NOMO-1 treated with dmso at 0.1 percent for 144 hours (cell line): ENCODE data around the gene RNF125.
A peak's percentile ranks its signal among the peaks of the same experiment; 100 is the strongest.
"Not testable (repeated sequence)": the region's sequence is repeated elsewhere in the genome, so short reads cannot be mapped to it uniquely, and the experiment has no call there.

ENCODE experiments used
- DNase-seq: peaks from one replicate; lab custom pipeline; 2025; ENCODE audit not compliant: unreplicated experiment; lab: John Stamatoyannopoulos, UW

Gene RNF125

DNA sequence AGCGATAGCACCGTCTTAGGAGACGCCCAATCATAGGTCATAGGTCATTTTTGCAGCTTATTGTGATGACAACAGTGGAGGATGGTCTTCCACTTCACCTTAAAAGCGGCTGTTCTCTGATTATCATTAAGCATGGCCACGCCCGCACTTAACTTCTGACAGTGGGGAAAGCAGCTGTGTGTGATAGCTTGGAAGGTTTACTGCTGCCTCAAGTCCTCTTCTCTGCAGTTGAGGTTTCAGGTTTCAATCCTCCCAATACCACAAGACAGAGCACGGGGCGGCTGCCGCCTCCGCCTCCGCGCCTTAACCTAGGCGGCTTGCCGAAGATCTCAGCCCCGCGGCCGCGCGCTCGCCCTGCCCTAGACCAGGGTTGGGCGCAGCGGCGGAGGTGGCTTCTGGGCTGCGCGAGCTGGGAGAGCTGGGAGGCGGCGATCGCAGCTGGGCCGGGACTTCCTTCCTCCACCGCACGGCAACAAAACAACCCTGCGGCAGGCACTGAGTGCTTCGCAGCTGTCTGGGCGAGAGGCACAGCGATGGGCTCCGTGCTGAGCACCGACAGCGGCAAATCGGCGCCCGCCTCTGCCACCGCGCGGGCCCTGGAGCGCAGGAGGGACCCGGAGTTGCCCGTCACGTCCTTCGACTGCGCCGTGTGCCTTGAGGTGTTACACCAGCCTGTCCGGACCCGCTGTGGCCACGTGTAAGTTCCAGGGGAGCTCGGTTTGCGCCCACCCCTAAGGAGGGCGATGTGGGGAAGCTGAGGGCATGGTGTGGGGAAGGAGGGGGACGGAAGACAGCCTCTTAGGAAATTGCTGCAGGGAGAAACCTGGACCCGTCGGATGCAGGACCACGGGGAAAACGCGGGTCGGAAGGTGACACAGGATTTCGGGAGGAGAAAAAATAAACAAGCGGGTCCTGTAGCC is at the start of gene RNF125:
Gene RNF125 (plus strand): TSS at position 495 of the 920 bp plus-strand sequence. CDS start 39 bp downstream, at position 534.
- DNase-seq: peak; percentile 90

DNA sequence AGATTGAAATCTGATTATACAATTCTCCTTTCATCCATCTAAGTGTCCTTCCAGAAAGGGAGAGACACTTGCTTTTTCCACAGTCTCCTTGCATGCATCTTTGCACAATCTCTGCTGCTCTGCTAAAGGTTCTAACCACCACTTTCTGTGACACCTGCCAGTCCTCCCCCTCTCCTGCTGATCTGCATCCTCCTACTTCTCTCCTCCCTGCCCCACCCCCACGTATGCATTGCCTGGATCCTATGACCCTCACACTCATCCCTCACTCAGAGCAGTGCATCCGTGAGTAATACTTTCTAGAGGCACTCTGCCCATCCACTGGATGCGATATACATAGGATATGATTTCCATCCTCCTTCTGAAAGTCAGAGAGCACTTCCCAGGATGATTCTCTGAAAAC is 48.0 kb upstream of the RNF125 start:
- DNase-seq: no peak

DNA sequence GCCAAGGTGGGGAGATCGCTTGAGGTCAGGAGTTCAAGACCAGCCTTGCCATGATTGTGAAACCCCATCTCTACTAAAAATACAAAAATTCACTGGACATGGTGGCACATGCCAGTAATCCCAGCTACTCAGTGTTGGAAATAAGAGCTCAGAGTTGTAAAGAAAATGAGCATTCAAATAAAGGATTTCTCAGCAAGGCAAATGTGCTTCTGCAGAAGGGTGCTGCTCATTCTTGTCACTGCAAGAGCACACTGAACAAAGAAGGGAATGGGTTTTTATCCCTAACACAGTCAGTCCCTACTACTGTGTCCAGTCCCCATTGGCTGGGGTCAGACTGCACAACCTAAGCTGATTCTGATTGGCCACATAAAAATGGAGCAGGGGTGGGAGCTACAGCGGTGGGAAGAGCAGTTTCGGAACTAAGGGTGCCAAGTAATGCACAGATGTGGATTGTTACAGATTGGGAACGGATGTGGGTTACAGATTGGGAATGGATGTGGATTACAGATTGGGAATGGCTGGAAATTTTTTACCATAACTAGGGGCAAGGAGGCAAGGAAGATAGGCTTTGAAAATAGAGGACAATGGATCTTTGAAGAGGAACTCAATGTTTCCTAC is 44.6 kb upstream of the RNF125 start:
- no peak for DNase-seq

DNA sequence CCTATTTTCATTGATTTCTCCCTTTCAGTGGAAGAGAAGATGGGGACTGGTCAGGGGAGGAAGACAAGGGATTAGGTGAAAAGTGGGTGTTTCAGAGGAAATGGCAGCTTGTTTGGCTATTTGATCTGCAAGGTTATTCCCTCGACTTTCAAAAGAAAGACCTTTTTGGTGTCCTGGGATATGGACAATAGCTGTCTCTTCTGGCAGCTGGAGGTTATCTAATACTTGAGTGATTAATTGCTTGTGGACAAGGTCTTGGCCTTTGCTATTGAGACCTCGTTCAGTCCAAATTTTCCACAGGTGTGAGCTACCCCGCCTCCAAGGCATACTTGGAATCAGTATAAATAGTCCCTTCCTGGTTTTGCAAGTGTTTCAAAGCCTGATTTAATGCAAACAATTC is 42.4 kb upstream of the RNF125 start:
- no peak for DNase-seq

DNA sequence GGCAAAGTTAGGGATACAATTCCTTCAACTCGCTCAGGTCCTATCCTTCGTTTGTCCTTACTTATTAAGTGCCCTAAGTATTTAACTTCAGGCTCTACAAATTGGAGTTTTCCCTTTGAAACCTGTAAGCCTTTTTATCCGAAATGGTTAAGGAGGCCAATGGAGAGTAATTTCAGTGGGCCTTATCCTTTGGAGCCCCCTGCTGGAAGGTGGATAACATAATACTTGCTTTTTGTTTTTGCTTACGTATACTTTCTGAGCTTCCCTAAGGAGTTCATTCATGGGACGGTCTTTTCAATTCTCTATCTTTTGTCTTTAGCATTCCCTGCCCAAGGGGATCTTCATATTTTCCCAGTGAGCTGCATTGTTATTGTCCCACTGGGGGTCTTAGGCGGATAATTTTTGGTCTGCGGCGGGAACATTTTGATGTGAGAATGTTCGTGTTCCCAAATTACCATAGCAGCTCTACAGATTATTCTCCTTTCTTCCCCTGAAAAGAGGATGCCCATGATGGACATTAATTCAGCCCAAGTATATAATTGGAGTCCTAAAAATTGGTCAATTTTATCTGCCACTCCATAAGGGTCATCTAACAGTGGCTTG is 41.3 kb upstream of the RNF125 start:
- DNase-seq: peak; percentile 13

DNA sequence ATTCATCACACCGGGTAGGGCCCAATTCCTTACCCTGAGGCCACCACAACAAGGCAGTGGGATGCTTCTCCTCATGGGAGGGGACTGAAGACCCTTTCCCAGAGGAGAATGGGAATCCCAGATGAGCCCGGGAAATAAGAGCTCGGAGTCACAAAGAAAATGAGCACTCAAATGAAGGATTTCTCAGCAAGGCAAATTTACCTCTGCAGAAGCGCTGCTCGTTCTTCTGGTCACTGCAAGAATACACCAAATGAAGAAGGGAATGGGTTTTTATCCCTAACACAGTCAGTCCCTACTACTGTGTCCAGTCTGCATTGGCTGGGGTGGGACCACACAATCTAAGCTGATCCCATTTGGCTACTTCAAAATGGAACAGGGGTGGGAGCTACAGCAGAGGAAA is 40.0 kb upstream of the RNF125 start:
- no peak for DNase-seq

DNA sequence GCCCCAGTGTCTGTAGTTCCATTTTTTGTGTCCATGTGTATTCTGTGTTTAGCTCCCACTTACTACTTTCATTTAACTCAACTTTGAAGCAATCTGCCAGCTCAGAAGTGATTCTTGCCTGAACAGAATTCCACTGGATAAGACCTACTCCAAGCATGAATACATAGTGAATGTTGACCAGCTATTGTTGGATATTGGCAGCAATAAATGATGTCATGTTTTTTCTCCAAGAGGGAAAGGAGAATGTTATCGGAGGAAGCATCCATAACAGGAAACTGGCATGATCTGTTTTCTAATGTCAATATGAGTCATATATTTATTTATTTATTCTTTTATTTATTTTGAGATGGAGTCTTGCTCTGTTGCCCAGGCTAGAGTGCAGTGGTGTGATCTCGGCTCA is 38.9 kb upstream of the RNF125 start:
- DNase-seq: no peak

DNA sequence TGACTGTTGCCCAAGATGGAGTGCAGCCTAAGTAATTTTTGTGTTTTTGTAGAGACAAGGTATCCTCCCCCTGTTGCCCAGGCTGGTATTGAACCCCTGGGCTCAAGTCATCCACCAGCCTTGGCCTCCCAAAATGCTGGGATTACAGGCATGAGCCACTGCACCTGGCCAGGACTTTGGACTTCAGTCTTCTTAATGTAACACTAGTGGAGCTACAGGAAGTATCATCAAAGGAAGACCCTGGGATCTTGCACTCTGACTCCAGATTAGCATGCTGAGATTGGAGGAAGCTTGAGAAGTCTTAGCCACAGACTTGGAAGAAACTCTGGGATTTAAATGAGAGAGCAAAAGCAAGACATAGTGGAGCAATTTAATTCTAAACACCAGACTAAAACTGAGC is 37.8 kb upstream of the RNF125 start:
- no peak for DNase-seq

DNA sequence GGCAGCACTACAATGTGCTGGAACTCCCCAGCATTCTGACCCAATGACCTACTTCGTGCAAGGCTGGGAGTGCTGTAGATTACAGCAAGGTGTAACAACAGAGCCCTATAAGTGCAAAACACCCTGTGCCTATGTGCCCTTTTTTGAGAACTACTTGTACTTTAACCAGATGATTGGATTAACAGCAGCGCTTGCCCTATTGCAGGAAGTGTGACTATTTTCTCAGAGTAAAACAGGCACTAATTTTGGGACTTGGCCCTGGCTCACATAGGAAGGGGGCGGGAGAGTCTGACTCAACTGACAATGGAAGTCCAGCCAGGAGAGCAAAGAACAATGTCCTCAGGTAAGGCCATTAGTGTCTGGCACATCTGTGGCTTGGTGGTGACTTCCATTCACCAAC is 35.6 kb upstream of the RNF125 start:
- DNase-seq: no peak

DNA sequence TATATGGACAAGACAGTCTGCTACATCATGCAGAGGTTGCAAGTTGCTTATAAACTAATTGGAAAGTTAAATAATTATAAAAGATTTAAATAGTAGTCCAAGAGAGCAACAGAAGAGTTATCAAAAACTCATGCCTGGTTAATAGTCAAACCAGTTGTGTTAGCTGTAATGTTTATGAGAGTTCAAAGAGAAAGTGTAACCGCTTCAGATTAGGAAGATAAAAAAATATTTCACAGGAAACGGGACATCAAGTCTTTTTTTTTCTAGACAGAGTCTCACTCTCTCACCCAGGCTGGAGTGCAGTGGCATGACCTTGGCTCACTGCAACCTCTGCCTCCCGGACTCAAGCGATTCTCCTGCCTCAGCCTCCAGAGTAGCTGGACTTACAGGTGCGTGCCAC is 34.6 kb upstream of the RNF125 start:
- no peak for DNase-seq

DNA sequence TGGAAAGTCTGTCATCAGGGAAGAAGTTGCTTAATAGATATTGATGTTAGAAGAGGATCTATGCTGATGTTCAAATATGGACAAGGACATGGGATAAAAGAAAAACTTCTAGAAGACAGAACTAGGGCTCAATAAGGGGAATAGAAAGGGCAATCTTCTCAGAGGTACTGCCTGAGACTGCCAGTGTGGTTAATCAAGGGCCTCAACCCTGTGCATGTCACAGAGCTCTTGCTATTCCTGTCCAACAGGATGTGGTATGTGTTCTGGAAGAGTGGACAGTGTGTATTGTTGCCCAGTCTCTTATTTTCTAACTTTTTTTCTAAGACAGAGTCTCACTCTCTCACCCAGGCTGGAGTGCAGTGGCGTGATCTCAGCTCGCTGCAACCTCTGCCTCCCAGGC is 27.8 kb upstream of the RNF125 start:
- DNase-seq: no peak

DNA sequence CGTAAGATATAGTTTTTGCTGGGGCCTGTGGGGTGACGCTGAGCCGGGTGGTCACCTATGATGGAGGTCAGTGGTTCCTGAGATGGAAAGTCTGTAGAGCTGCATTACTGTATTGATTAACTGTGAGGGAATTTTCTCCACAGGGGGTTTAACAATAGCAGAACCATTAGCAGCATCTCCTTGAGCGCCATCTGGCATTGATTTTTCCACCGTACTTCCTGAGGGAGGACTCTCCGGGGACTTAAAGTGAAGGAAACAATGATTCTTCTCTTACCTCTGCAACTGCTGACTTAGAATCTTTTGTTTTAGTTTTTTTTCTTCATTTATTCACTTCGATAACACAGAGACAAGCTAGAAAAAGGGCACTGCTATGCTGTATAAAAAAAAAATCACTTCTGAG is 22.6 kb upstream of the RNF125 start:
- no peak for DNase-seq

DNA sequence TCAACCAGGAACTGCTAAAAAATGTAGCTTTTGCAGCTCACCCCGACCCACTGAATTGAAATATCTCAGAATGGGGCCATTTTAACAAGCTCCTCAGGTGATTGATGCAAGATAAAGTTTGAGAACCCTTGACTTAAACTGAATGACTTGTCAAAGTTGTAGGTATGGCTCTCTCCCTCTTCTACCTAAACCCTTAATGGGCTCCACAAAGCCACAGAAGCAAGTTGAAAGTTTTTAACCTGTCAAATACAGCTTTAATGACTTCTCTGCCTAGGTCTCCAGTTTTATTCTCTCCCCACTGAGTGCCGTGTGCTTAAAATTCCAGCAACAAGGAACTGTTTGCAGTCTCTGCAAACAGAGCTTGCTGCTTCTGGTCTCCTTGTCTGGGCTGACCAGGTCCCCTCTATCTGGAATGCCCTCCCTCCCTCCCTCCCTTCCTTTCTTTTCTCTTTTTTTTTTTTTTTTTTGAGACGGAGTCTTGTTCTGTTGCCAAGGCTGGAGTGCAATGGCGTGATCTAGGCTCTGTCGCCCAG is 19.7 kb upstream of the RNF125 start:
- DNase-seq: no peak

DNA sequence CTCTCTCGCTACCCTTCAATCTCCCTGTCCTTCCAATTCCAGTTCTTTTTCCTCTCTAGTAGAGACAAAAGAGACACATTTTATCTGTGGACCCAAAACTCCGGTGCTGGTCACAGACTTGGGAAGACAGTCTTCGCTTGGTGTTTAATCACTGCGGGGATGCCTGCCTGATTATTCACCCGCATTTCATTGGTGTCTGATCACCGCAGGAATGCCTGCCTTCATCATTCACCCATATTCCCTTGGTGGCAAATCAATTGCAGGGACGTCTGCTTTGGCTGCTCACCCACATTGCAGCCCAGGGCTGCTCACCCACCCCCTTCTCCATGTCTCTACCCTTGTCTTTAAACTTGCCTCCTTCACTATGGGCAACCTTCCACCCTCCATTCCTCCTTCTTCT is 17.5 kb upstream of the RNF125 start:
- DNase-seq: not testable (repeated sequence)

DNA sequence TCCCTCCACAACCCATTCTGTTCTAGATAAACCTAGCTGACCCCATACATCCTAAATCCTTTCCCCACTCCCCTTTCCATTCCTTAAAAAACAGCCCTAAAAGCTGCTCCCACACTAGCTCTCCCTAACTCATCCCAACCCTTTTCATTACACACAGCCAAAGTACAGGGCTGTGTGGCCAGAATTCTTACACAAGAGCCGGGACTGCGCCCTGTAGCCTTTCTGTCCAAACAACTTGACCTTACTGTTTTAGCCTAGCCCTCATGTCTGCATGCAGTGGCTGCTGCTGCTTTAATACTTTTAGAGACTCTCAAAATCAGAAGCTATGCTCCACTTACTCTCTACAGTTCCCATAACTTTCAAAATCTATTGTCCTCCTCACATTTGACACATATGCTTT is 14.8 kb upstream of the RNF125 start:
- DNase-seq: not testable (repeated sequence)

DNA sequence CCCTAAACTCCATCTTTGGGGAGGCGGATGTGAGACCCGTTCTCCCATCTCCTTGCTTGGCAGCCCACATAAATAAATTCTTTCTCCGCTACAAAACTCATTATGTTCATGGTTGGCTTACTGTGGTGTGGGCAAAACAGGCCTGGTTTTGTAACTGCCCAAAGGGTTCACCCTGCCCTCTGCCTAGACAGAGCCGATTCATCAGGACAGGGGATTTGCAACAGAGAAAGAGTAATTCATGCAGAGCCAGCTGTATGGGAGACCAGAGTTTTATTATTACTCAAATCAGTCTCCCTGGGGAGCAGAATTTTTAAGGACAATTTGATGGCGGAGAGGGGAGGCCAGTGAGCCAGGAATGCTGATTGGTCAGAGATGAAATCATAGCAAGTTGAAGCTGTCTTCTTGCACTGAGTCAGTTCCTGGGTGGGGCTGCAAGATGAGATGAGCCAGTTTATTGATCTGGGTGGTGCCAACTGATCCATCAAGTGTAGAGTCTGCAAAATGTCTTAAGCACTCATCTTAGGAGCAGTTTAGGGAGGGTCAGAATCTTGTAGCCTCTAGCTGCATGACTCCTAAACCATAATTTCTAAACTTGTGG is 8.4 kb upstream of the RNF125 start:
- no peak for DNase-seq

DNA sequence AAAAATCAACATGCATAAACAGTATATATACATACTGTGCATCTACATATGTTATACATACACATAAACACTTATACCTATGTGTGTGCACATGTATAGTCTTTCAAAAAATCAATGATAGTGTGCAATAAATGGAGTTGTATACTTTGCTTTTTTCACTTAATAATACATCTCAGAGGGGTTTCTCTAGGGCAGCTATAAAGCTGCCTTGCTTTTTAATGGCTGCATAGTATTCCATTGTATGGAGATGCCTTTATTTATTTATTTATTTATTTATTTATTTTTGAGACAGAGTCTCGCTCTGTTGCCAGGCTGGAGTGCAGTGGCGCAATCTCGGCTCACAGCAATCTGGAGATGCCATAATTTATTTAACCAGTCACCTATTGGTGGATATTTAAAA is 7.4 kb upstream of the RNF125 start:
- no peak for DNase-seq

DNA sequence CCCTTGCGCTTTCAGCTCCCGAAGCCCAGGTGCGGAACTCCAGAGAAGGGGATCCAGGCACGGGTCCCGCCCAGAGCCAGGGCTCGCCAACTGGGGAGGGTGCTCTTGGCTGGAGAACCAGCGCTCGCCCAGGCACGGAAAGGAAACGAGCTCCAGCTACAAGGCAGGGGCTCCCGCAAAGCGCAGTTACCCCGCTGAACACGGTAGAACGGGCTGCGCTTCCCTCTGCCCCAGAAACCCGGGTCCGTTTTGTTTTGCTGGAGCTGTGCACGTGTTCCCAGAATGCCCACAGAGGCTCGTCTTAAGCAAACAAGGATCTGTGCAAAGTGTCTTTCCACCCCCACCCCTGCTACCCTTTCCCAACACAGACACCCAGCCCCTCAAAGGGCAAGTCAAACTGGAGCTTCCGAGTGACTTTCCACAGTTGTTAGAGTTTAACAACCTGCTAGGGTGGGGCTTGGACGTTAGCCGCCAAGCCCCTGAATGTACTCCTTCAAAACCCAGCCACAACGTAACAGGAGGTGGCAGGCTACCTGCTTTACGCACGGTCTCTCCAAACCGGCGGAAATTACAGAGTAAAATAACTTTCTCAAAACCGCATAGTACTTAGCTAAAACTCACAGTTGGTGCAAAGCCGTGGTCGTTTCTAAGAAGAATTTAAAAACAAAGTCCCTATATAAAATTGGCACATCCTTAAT is 775 bp downstream of the RNF125 start:
- DNase-seq: peak; percentile 20

DNA sequence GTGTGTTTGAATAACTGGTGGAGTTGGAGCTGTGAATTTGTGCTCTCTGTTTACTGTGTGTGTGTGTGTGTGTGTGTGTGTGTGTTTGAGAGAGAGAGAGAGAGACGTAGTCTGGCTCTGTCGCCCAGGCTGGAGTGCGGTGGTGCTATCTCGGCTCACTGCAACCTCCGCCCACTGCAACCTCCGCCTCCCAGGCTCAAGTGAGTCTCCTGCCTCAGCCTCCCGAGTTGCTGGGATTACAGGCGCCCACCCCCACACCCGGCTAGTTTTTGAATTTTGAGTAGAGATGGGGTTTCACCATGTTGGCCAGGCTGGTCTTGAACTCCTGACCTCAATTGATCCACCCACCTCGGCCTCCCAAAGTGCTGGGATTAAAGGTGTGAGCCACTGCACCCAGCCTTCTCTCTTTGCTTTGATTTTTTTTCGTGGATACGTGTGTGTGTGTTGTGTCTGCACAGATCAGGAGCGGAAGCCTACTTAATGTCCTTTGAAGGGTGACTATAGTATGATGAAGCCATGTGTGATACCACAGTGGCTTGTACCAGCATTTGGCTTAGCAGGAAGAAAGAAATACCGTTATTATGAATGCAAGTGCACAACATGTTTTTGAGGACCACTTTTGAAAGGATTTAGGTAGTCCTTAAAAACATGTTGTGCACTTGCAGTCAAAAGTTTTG is 1.5 kb downstream of the RNF125 start:
- DNase-seq: not testable (repeated sequence)
